Fibroblast of pulmonary artery (primary cell): ENCODE measurements around the gene CCSER1.
"Not testable (repeated sequence)": the region's sequence is repeated elsewhere in the genome, so short reads cannot be mapped to it uniquely, and the experiment has no call there.

Source experiments
- DNase-seq: peaks from one replicate; pipeline ENCODE4 v3.0.0-alpha.2; 2010; ENCODE audit warnings: low read depth
- H3K4me3 ChIP-seq: replicated peaks from 2 replicates; pipeline ENCODE4 v1.5.1; 2011; ENCODE audit warnings: low read depth, mild to moderate bottlenecking, control low read depth, low read length, moderate library complexity
- TF ChIP-seq, protein P1 (sequence below): IDR thresholded peaks from 2 replicates; pipeline ENCODE4 v1.5.1; 2011; ENCODE audit warnings: mild to moderate bottlenecking, control low read depth, low read length, inconsistent platforms; ENCODE audit errors: missing control alignments

Gene CCSER1

DNA sequence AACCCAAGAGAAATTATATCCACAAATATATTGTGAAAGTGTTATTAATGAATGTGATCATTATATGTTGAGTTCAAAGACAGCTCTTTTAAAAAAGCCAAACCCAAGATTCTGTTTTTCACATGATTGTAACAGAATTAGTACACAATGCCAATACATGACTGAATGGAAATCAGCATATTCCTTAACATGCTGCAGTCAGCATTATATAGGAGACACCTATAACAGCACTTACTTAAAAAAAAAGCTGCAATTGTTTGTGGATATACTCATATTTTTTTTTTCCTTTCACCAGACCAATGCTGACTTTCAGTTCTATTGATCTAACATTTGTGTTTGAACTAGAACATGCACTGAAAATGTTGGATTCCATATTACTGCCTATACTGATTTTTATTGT lies 165.2 kb downstream of the CCSER1 start:
- TF ChIP-seq, protein P1, sequence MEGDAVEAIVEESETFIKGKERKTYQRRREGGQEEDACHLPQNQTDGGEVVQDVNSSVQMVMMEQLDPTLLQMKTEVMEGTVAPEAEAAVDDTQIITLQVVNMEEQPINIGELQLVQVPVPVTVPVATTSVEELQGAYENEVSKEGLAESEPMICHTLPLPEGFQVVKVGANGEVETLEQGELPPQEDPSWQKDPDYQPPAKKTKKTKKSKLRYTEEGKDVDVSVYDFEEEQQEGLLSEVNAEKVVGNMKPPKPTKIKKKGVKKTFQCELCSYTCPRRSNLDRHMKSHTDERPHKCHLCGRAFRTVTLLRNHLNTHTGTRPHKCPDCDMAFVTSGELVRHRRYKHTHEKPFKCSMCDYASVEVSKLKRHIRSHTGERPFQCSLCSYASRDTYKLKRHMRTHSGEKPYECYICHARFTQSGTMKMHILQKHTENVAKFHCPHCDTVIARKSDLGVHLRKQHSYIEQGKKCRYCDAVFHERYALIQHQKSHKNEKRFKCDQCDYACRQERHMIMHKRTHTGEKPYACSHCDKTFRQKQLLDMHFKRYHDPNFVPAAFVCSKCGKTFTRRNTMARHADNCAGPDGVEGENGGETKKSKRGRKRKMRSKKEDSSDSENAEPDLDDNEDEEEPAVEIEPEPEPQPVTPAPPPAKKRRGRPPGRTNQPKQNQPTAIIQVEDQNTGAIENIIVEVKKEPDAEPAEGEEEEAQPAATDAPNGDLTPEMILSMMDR, result no peak
- no peak for DNase-seq
- H3K4me3 ChIP-seq, result no peak overlapping the region

DNA sequence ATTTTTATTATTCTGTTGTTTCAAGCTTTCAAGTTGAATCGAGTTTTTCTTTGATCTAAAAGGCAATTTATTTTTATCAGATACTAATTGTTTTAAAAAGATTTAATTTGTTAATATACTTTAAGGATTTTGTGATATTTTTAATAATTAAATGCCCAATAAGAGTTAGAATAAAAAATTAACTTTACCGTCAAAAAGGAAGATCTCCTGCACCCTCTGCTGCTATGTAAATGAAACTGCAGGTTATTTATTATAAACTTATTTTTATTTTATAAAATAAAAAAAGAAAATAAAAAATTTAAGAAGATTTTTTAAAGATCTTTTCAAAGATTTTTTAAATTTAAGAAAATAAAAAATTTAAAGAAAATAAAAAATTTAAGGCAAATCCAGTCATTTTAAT lies 166.1 kb downstream of the CCSER1 start:
- H3K4me3 ChIP-seq, result no peak overlapping the region
- DNase-seq, result peak; percentile 46
- TF ChIP-seq, protein P1, result peak; percentile 45

DNA sequence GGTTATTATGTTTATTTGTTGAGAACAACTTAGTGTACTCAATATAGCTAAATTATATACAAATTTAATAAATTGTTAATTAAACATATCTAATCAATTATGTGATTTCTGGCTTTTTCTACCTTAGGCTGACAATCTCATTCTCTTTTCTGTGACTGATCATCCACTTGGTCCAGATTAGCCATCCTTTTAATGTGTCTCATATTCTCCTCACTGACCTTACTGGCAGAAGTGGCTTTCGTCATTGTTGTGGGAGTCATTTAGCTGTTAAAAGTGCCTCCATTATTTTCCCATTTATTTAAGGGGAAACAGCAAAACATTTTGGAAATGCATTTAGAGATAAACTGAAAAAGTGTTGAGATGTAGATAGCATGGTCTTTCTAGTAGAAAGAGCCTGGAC lies 172.2 kb downstream of the CCSER1 start:
- no peak for DNase-seq
- no peak overlapping the region for H3K4me3 ChIP-seq
- TF ChIP-seq, protein P1, result no peak

DNA sequence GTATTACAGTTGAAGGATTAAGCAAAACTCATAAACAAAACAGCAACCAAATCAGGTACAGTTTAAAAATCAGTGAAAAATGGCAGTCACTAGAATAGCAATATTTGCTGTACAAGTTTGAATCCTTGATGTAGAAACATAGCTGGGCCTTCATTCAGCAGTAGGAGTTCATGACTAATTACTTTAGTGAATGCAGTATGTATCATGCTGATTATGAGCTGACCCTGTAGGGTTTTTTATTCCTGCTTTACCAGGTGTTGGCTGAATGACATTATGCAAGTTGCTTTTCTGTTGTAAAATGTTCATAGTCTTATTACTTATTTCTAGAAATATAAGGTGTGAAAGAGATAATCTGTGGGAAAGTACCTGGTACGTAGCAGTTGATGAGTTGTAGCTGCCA lies 179.6 kb downstream of the CCSER1 start:
- TF ChIP-seq, protein P1, result no peak
- no peak overlapping the region for H3K4me3 ChIP-seq
- DNase-seq, result no peak

DNA sequence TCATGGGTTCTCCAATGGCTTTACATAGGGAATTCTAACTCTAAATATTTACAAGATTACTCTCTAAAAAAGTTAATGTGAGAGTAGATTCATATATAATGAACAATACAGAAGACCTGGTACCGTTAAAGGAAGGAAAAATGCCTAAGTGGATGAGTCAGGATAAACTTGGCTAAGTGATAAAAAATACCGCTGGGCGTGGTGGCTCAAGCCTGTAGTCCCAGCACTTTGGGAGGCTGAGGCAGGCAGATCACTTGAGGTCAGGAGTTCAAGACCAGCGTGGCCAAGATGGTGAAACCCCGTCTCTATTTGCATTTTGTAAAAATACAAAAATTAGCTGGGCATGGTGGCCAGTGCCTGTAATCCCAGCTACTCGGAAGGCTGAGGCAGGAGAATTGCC lies 189.9 kb downstream of the CCSER1 start:
- peak; percentile 56 for DNase-seq

DNA sequence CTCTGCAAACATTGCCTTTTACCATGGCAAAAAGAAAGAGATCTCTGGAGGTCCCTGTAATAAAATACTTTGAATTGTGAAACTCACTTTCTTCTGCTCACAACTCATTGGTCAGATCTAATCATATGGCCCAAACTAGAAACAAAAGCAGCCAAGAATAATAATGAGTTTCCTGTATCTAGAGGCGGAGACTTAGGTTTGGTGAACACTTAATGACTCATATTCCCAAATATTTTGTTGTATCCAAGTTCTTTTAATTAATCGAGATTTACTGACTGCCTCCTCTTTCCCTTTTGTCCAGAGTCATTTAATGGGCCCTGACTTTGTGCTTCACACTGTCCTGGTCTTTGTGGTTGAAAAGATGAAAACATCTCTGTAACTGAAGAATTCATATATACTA lies 190.6 kb downstream of the CCSER1 start:
- DNase-seq, result peak; percentile 93
- TF ChIP-seq, protein P1, result no peak
- H3K4me3 ChIP-seq, result peak overlapping the region; percentile 17

More for the DNA sequence above, 189.9 kb downstream of the CCSER1 start:
- not testable (repeated sequence) for H3K4me3 ChIP-seq

DNA sequence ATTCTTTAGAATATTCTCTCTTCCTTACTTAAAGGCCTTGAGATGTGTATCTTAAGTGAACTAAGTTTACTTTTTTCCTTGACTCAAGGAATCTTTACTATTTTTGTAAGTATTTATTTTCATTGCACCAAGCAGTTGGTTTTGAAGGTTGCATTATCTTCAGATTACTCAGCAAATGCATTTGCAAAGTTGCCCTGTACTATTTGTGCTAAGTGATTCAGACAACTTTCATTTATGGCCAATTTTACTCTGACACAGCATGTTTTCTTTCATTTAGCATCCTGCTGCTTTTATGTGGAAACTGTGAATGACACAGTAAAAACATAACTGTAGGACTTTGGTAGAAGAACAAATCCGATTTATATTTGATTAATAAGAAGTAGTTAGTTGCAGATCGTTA lies 191.0 kb downstream of the CCSER1 start:
- peak overlapping the region; percentile 17 for H3K4me3 ChIP-seq
- DNase-seq, result peak; percentile 84
- TF ChIP-seq, protein P1, result no peak
